SK-N-SH treated with all-trans-retinoic acid at 6 μM for 48 hours (cell line): Measurements from ENCODE around the gene PTPRD.

Experiments used
- ATAC-seq: fragments of 200-7000 bp; cut with Tn5 transposase; 3 replicates; pipeline ENCODE4 v1.9.1; 2020; ENCODE audit warnings: mild to moderate bottlenecking, moderate library complexity
- ARNTL ChIP-seq: fragments of 450-650 bp; formaldehyde crosslinking; IDR thresholded peaks from 2 replicates; pipeline ENCODE4 v1.5.0; 2020; ENCODE audit warnings: low read depth, mild to moderate bottlenecking, moderate library complexity, borderline replicate concordance
- BACH2 ChIP-seq: fragments of 250-450 bp; sonication (Bioruptor Pico); IDR thresholded peaks from 2 replicates; pipeline ENCODE4 v1.9.0; 2021; ENCODE audit warnings: mild to moderate bottlenecking, borderline replicate concordance
- CSDC2 ChIP-seq: fragments of 250-450 bp; sonication (Bioruptor Pico); IDR thresholded peaks from 2 replicates; pipeline ENCODE4 v1.5.0; 2020; ENCODE audit warnings: mild to moderate bottlenecking, moderate library complexity
- ESRRG ChIP-seq: fragments of 250-450 bp; sonication (Bioruptor Pico); IDR thresholded peaks from 2 replicates; pipeline ENCODE4 v1.6.1; 2021; ENCODE audit warnings: mild to moderate bottlenecking
- GLIS3 ChIP-seq: fragments of 250-450 bp; sonication (Bioruptor Pico); IDR thresholded peaks from 2 replicates; pipeline ENCODE4 v1.5.0; 2020; ENCODE audit warnings: mild to moderate bottlenecking, moderate library complexity
- ISL1 ChIP-seq: fragments of 250-450 bp; sonication (Bioruptor Pico); IDR thresholded peaks from 2 replicates; pipeline ENCODE4 v2.1.2; 2022; ENCODE audit warnings: mild to moderate bottlenecking, moderate library complexity
- OSR1 ChIP-seq: fragments of 250-450 bp; sonication (Bioruptor Pico); IDR thresholded peaks from 2 replicates; pipeline ENCODE4 v1.8.0; 2022; ENCODE audit warnings: moderate library complexity, mild to moderate bottlenecking, inconsistent platforms
- PPARA ChIP-seq: fragments of 250-450 bp; sonication (Bioruptor Pico); IDR thresholded peaks from 2 replicates; pipeline ENCODE4 v1.5.0; 2020; ENCODE audit warnings: mild to moderate bottlenecking, borderline replicate concordance
- RARB ChIP-seq: fragments of 250-450 bp; sonication (Bioruptor Pico); IDR thresholded peaks from 2 replicates; pipeline ENCODE4 v1.8.0; 2021; ENCODE audit warnings: mild to moderate bottlenecking, moderate library complexity
- SNAI2 ChIP-seq: fragments of 250-450 bp; sonication (Bioruptor Pico); IDR thresholded peaks from 2 replicates; pipeline ENCODE4 v1.5.0; 2020; ENCODE audit warnings: mild to moderate bottlenecking, moderate library complexity
- TCF4 ChIP-seq: fragments of 250-450 bp; sonication (Bioruptor Pico); IDR thresholded peaks from 2 replicates; pipeline ENCODE4 v1.8.0; 2021; ENCODE audit warnings: mild to moderate bottlenecking, moderate library complexity, borderline replicate concordance
- TOX ChIP-seq: fragments of 250-450 bp; sonication (Bioruptor Pico); IDR thresholded peaks from 2 replicates; pipeline ENCODE4 v1.8.0; 2021; ENCODE audit warnings: mild to moderate bottlenecking, moderate library complexity, borderline replicate concordance
- ZC3H10 ChIP-seq: fragments of 250-450 bp; sonication (Bioruptor Pico); IDR thresholded peaks from 2 replicates; pipeline ENCODE4 v1.5.1; 2021; ENCODE audit warnings: mild to moderate bottlenecking, moderate library complexity
- ZFP3 ChIP-seq: fragments of 250-450 bp; sonication (Bioruptor Pico); IDR thresholded peaks from 2 replicates; pipeline ENCODE4 v1.5.0; 2020; ENCODE audit warnings: mild to moderate bottlenecking, moderate library complexity
- ZFP30 ChIP-seq: fragments of 450-650 bp; formaldehyde crosslinking; IDR thresholded peaks from 2 replicates; pipeline ENCODE4 v1.5.0; 2022; ENCODE audit warnings: mild to moderate bottlenecking, moderate library complexity
- ZNF565 ChIP-seq: fragments of 450-650 bp; formaldehyde crosslinking; conservative IDR thresholded peaks from 2 replicates; pipeline ENCODE4 v1.5.0; 2020; ENCODE audit warnings: low read depth, mild to moderate bottlenecking, moderate library complexity
- ZNF70 ChIP-seq: fragments of 450-650 bp; formaldehyde crosslinking; IDR thresholded peaks from 2 replicates; pipeline ENCODE4 v1.5.0; 2020; ENCODE audit warnings: mild to moderate bottlenecking, moderate library complexity
- ZNF8 ChIP-seq: fragments of 450-650 bp; formaldehyde crosslinking; IDR thresholded peaks from 2 replicates; pipeline ENCODE4 v1.5.0; 2020; ENCODE audit warnings: mild to moderate bottlenecking, moderate library complexity
- TF ChIP-seq, protein P1 (sequence below): fragments of 250-450 bp; sonication (Bioruptor Pico); IDR thresholded peaks from 2 replicates; pipeline ENCODE4 v1.8.0; 2020; ENCODE audit warnings: mild to moderate bottlenecking, moderate library complexity, borderline replicate concordance
- TF ChIP-seq, protein P2 (sequence below): fragments of 250-450 bp; sonication (Bioruptor Pico); IDR thresholded peaks from 2 replicates; pipeline ENCODE4 v1.8.0; 2021; ENCODE audit warnings: low read depth, mild to moderate bottlenecking, moderate library complexity, borderline replicate concordance
- TF ChIP-seq, protein P3 (sequence below): fragments of 250-450 bp; sonication (Bioruptor Pico); IDR thresholded peaks from 2 replicates; pipeline ENCODE4 v1.5.1; 2020; ENCODE audit warnings: low read depth, mild to moderate bottlenecking, moderate library complexity
- TF ChIP-seq, protein P4 (sequence below): fragments of 250-450 bp; sonication (Bioruptor Pico); IDR thresholded peaks from 2 replicates; pipeline ENCODE4 v1.5.1; 2021; ENCODE audit warnings: mild to moderate bottlenecking, moderate library complexity

PTPRD gene

DNA sequence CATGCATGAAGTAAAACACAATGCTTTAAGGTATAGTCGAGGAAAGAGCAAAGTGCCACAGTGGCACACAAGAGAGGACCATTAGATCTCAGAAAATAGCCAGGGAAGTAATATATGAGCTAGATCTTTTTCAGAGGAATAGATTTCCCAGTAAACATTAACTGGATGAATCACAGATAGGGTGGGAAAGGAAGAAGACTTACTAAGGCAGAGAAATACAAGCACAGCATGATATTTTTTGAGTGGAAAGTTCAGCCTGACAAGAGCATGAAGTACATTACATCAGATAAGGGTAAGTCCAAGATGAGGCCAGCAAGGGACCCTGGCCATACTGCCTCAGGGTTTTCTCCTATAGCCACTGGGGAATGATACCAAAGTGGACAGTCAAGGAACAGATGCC is 2008.6 kb downstream of the PTPRD start:
- no peak for ATAC-seq
- no peak for TF ChIP-seq TOX (CRISPR knock-in tag)
- TF ChIP-seq, protein P1, sequence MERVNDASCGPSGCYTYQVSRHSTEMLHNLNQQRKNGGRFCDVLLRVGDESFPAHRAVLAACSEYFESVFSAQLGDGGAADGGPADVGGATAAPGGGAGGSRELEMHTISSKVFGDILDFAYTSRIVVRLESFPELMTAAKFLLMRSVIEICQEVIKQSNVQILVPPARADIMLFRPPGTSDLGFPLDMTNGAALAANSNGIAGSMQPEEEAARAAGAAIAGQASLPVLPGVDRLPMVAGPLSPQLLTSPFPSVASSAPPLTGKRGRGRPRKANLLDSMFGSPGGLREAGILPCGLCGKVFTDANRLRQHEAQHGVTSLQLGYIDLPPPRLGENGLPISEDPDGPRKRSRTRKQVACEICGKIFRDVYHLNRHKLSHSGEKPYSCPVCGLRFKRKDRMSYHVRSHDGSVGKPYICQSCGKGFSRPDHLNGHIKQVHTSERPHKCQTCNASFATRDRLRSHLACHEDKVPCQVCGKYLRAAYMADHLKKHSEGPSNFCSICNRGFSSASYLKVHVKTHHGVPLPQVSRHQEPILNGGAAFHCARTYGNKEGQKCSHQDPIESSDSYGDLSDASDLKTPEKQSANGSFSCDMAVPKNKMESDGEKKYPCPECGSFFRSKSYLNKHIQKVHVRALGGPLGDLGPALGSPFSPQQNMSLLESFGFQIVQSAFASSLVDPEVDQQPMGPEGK: no peak
- no peak for TF ChIP-seq ZFP30 (CRISPR knock-in tag)
- no peak for TF ChIP-seq ARNTL (CRISPR knock-in tag)
- no peak for TF ChIP-seq ZNF70 (CRISPR knock-in tag)
- TF ChIP-seq, protein P2, sequence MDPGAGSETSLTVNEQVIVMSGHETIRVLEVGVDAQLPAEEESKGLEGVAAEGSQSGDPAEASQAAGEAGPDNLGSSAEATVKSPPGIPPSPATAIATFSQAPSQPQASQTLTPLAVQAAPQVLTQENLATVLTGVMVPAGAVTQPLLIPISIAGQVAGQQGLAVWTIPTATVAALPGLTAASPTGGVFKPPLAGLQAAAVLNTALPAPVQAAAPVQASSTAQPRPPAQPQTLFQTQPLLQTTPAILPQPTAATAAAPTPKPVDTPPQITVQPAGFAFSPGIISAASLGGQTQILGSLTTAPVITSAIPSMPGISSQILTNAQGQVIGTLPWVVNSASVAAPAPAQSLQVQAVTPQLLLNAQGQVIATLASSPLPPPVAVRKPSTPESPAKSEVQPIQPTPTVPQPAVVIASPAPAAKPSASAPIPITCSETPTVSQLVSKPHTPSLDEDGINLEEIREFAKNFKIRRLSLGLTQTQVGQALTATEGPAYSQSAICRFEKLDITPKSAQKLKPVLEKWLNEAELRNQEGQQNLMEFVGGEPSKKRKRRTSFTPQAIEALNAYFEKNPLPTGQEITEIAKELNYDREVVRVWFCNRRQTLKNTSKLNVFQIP: no peak
- no peak for TF ChIP-seq GLIS3 (CRISPR knock-in tag)
- TF ChIP-seq TCF4 (CRISPR knock-in tag): no peak
- TF ChIP-seq BACH2 (CRISPR knock-in tag): no peak
- TF ChIP-seq ISL1 (CRISPR knock-in tag): no peak
- no peak for TF ChIP-seq CSDC2
- no peak for TF ChIP-seq OSR1 (CRISPR knock-in tag)
- TF ChIP-seq ZNF8 (CRISPR knock-in tag): no peak
- TF ChIP-seq SNAI2 (CRISPR knock-in tag): no peak
- no peak for TF ChIP-seq ZNF565 (CRISPR knock-in tag)
- no peak for TF ChIP-seq ESRRG
- TF ChIP-seq, protein P3, sequence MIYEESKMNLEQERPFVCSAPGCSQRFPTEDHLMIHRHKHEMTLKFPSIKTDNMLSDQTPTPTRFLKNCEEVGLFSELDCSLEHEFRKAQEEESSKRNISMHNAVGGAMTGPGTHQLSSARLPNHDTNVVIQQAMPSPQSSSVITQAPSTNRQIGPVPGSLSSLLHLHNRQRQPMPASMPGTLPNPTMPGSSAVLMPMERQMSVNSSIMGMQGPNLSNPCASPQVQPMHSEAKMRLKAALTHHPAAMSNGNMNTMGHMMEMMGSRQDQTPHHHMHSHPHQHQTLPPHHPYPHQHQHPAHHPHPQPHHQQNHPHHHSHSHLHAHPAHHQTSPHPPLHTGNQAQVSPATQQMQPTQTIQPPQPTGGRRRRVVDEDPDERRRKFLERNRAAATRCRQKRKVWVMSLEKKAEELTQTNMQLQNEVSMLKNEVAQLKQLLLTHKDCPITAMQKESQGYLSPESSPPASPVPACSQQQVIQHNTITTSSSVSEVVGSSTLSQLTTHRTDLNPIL (CRISPR knock-in tag): no peak
- TF ChIP-seq ZC3H10 (CRISPR knock-in tag): no peak
- no peak for TF ChIP-seq ZFP3 (CRISPR knock-in tag)

DNA sequence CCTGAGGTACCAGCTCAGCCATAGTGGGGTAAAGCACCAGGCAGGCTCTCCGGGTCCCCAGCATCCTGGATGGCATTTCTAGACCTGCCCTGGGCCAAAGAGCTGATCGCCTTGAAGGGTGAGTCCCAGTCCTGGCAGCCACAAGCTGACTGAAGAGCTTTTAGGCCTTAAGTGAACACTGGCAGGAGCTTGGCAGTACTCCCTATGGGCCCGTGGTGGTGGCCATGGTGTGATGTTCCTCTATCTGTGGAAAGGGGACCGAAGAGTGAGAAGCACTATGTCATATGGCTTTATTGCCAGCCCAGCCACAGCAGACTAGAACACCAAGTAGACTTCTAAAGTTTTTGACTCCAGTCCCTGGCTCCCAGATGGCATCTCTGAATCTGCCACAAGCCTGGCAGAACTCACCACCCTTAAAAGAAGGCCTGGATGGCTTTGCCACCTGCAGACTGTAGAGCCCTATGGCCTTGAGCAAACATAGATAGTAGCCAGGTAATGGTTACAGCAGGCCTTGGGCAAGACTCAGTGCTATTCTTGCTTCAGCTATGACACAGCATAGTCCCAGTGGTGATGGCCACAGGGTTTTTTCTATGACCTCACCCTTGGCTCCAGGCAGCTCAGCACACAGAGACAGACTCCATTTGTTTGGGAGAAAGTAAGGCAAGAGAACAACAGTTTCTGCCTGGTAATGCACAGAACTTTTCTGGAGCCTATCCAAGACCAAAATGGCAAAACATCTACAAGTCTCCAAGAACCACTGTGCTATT is 2011.7 kb downstream of the PTPRD start:
- no peak for ATAC-seq
- TF ChIP-seq ZC3H10 (CRISPR knock-in tag): no peak
- TF ChIP-seq ESRRG: no peak
- TF ChIP-seq, protein P4, sequence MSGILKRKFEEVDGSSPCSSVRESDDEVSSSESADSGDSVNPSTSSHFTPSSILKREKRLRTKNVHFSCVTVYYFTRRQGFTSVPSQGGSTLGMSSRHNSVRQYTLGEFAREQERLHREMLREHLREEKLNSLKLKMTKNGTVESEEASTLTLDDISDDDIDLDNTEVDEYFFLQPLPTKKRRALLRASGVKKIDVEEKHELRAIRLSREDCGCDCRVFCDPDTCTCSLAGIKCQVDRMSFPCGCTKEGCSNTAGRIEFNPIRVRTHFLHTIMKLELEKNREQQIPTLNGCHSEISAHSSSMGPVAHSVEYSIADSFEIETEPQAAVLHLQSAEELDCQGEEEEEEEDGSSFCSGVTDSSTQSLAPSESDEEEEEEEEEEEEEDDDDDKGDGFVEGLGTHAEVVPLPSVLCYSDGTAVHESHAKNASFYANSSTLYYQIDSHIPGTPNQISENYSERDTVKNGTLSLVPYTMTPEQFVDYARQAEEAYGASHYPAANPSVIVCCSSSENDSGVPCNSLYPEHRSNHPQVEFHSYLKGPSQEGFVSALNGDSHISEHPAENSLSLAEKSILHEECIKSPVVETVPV (CRISPR knock-in tag): no peak
- no peak for TF ChIP-seq GLIS3 (CRISPR knock-in tag)
- no peak for TF ChIP-seq PPARA
- no peak for TF ChIP-seq ZNF565 (CRISPR knock-in tag)
- TF ChIP-seq, protein P1: no peak
- TF ChIP-seq TCF4 (CRISPR knock-in tag): no peak
- no peak for TF ChIP-seq ISL1 (CRISPR knock-in tag)

DNA sequence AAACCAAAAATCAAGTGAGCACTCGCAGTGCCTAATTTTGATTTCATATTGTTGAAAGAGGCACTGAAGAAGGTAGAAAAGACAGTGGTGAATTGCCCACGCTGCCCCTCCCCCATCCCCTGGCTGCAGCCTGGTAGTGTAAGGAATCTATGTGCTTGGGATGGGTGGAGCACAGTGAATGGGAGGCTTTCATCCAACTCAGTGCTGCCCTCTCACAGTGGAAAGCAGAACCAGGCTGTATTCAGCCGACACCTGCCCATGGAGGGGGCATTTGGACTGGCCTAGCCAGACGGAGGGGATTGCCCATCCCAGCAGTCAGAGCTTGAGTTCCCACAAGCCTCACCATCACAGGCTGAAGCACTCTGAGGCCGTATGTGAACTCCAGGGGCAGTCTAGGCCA is 2012.9 kb downstream of the PTPRD start:
- TF ChIP-seq CSDC2: no peak
- no peak for TF ChIP-seq ISL1 (CRISPR knock-in tag)
- TF ChIP-seq ZFP3 (CRISPR knock-in tag): no peak
- TF ChIP-seq, protein P3 (CRISPR knock-in tag): no peak
- no peak for TF ChIP-seq ZNF8 (CRISPR knock-in tag)
- TF ChIP-seq ZC3H10 (CRISPR knock-in tag): no peak
- TF ChIP-seq RARB (CRISPR knock-in tag): no peak
- TF ChIP-seq, protein P2: no peak
- no peak for TF ChIP-seq GLIS3 (CRISPR knock-in tag)
- TF ChIP-seq SNAI2 (CRISPR knock-in tag): no peak
- TF ChIP-seq ZFP30 (CRISPR knock-in tag): no peak
- no peak for TF ChIP-seq ARNTL (CRISPR knock-in tag)

More for the DNA sequence above, 2012.9 kb downstream of the PTPRD start:
- no peak for ATAC-seq
